K562 (cell line): ENCODE data around the gene PPP4C. TPM values are rescaled to one million over a fixed set of nuclear protein-coding genes. Genes with fewer than 3 reads are reported as not detected.
A peak's percentile ranks its signal among the peaks of the same experiment; 100 is the strongest.

Experiments used
- ATAC-seq: fragments of 200-7000 bp; cut with Tn5 transposase; 3 replicates; pipeline ENCODE4 v1.9.1; 2020; ENCODE audit warnings: moderate library complexity
- BruUV-seq: library from RNA; stranded (reverse); fragments of 400-500 nt; replicated peaks from 2 replicates; lab custom pipeline; 2021; lab: Mats Ljungman, UMichigan
- CTCF ChIA-PET: fragments of 300-600 bp; formaldehyde crosslinking; extraction: SDS; loops from one replicate; lab custom pipeline; 2021; ENCODE audit warnings: low intra/inter-chr PET ratio; lab: Yijun Ruan, JAX
- POLR2A ChIA-PET: fragments of 300-600, 350-650 bp; sonication (Branson Sonifier 250); formaldehyde crosslinking; extraction: SDS; loops from one replicate; lab custom pipeline; 2021; ENCODE audit warnings: antibody characterized with exemption, inconsistent platforms; lab: Yijun Ruan, JAX
- DNase-seq, 4 experiments: peaks; one replicate each; pipeline versions ENCODE4 v3.0.0 to v3.0.0-alpha.2; 2011 to 2018; ENCODE audit warnings: low spot score in 3 of 4, mixed read lengths in 3 of 4; ENCODE audit errors: extremely low read depth in 1 of 4
- FAIRE-seq: peaks from 2 replicates; lab custom pipeline; 2011; peaks lifted over from hg19 to GRCh38; lab: Jason Lieb, UNC
- H2AFZ ChIP-seq: 2 replicates; pipeline ENCODE4 v1.6.0; 2011; ENCODE audit warnings: low read depth, low read length, control low read depth, inconsistent platforms
- H3K27ac ChIP-seq: fragments of 200-600 bp; 3 replicates; pipeline ENCODE4 v1.8.0; 2011; ENCODE audit warnings: low read depth, mild to moderate bottlenecking, control low read depth, inconsistent platforms, low read length, moderate library complexity, mixed read lengths; ENCODE audit errors: extremely low read depth
- H3K27me3 ChIP-seq, 2 experiments: fragments of 300-600 bp in 1 of 2; 2 replicates in 1 of 2; 3 replicates in 1 of 2; pipeline versions ENCODE4 v1.6.0 to v1.8.0; 2011; ENCODE audit warnings: inconsistent platforms in 2 of 2, low read length in 2 of 2, mild to moderate bottlenecking in 1 of 2, mixed read lengths in 1 of 2, moderate library complexity in 1 of 2; ENCODE audit not compliant: control insufficient read depth in 2 of 2, insufficient read depth in 2 of 2
- H3K36me3 ChIP-seq: fragments of 300-600 bp; 3 replicates; pipeline ENCODE4 v1.8.0; 2011; ENCODE audit warnings: mild to moderate bottlenecking, low read length, inconsistent platforms; ENCODE audit not compliant: control insufficient read depth, insufficient read depth
- H3K4me1 ChIP-seq, 2 experiments: fragments of 200-600 bp in 1 of 2; replicated peaks in 1 of 2; 2 replicates in 1 of 2; 3 replicates in 1 of 2; pipeline versions ENCODE4 v1.5.1 to v1.8.0; 2011; ENCODE audit warnings: inconsistent platforms in 2 of 2, low read length in 2 of 2, mild to moderate bottlenecking in 1 of 2, mixed read lengths in 1 of 2, moderate library complexity in 1 of 2; ENCODE audit not compliant: control insufficient read depth in 2 of 2, insufficient read depth in 2 of 2
- H3K4me2 ChIP-seq: 2 replicates; pipeline ENCODE4 v1.6.1; 2011; ENCODE audit warnings: low read length, control low read depth, inconsistent platforms, mixed read lengths; ENCODE audit not compliant: insufficient read depth
- H3K4me3 ChIP-seq: fragments of 200-600 bp; sonication (generic), shearing (Covaris generic); 2 replicates; pipeline ENCODE4 v1.5.1; 2016; ENCODE audit warnings: control low read depth, inconsistent platforms
- H3K79me2 ChIP-seq: fragments of 200-600 bp; 3 replicates; pipeline ENCODE4 v1.8.0; 2011; ENCODE audit warnings: low read length, inconsistent platforms; ENCODE audit not compliant: control insufficient read depth, insufficient read depth
- H3K9ac ChIP-seq, 2 experiments: 2 replicates each; pipeline versions ENCODE4 v1.6.0 to v1.6.1; 2011; ENCODE audit warnings: low read depth in 2 of 2, low read length in 2 of 2, control low read depth in 1 of 2, inconsistent platforms in 1 of 2, mild to moderate bottlenecking in 1 of 2, mixed read lengths in 1 of 2; ENCODE audit not compliant: insufficient read depth in 1 of 2
- H3K9me1 ChIP-seq: one replicate; pipeline ENCODE4 v1.6.0; 2011; ENCODE audit warnings: inconsistent platforms, mild to moderate bottlenecking, low read length, moderate library complexity; ENCODE audit not compliant: control insufficient read depth, insufficient read depth
- H3K9me3 ChIP-seq: replicated peaks from 2 replicates; pipeline ENCODE4 v1.5.1; 2011; ENCODE audit warnings: low read depth, low read length, inconsistent platforms; ENCODE audit not compliant: control insufficient read depth, insufficient read depth
- H4K20me1 ChIP-seq: replicated peaks from 2 replicates; pipeline ENCODE4 v1.6.1; 2011; ENCODE audit warnings: low read length, inconsistent platforms, mixed read lengths; ENCODE audit not compliant: control insufficient read depth, insufficient read depth
- BHLHE40 ChIP-seq: IDR thresholded peaks from 2 replicates; pipeline ENCODE4 v1.6.1; 2011; ENCODE audit warnings: low read length, improper control_type of control experiment
- BRD4 ChIP-seq: fragments of 200-600 bp; sonication (generic); IDR thresholded peaks from 2 replicates; pipeline ENCODE4 v1.6.1; 2017; ENCODE audit warnings: inconsistent platforms
- CCNT2 ChIP-seq: IDR thresholded peaks from 2 replicates; pipeline ENCODE4 v1.6.1; 2011; ENCODE audit warnings: borderline replicate concordance, low read depth, mild to moderate bottlenecking, moderate library complexity, mixed read lengths, low read length; ENCODE audit not compliant: insufficient read length; ENCODE audit errors: extremely low read depth
- DMBX1 ChIP-seq: fragments of 250-450 bp; sonication (Bioruptor Pico); IDR thresholded peaks from 2 replicates; pipeline ENCODE4 v1.8.0; 2022; ENCODE audit warnings: inconsistent platforms, mild to moderate bottlenecking, moderate library complexity, borderline replicate concordance
- HNRNPH1 ChIP-seq: fragments of 200-400 bp; formaldehyde crosslinking; optimal IDR thresholded peaks from 2 replicates; pipeline ENCODE3; 2017; ENCODE audit warnings: low read depth, mild to moderate bottlenecking, low read length, moderate library complexity
- MLX ChIP-seq, 2 experiments: fragments of 450-650 bp in 1 of 2; sonication (generic) in 1 of 2; formaldehyde crosslinking; conservative IDR thresholded peaks; 2 replicates each; pipeline versions ENCODE4 v1.4.0 to v1.8.1; 2020 to 2022; ENCODE audit warnings: mild to moderate bottlenecking in 1 of 2, missing genetic modification reagents in 1 of 2
- MTF1 ChIP-seq: fragments of 250-450 bp; sonication (Bioruptor Pico); IDR thresholded peaks from 2 replicates; pipeline ENCODE4 v1.9.0; 2021; ENCODE audit warnings: moderate library complexity, mild to moderate bottlenecking, inconsistent platforms, borderline replicate concordance
- NFYB ChIP-seq: IDR thresholded peaks from 2 replicates; pipeline ENCODE4 v1.6.1; 2011; ENCODE audit warnings: mild to moderate bottlenecking, moderate library complexity; ENCODE audit not compliant: insufficient read length; ENCODE audit errors: extremely low read depth
- RBM25 ChIP-seq: fragments of 200-400 bp; formaldehyde crosslinking; IDR thresholded peaks from 2 replicates; pipeline ENCODE4 v1.6.1; 2018; ENCODE audit warnings: low read length, low read depth, moderate library complexity; ENCODE audit not compliant: severe bottlenecking
- SREBF2 ChIP-seq: sonication (generic); formaldehyde crosslinking; IDR thresholded peaks from 2 replicates; pipeline ENCODE4 v1.4.0; 2020; ENCODE audit warnings: mild to moderate bottlenecking, missing genetic modification reagents
- TAF1 ChIP-seq: IDR thresholded peaks from 2 replicates; pipeline ENCODE4 v1.6.1; 2011; ENCODE audit warnings: mild to moderate bottlenecking, low read length, moderate library complexity; ENCODE audit not compliant: insufficient read depth, control insufficient read depth, severe bottlenecking; ENCODE audit errors: extremely low read depth
- VEZF1 ChIP-seq: fragments of 200-800 bp; sonication (Bioruptor generic); IDR thresholded peaks from 2 replicates; pipeline ENCODE4 v1.6.1; 2017; ENCODE audit warnings: missing genetic modification characterization, missing compliant biosample characterization
- XRCC4 ChIP-seq: IDR thresholded peaks from one replicate; pipeline ENCODE4 v1.6.1; 2011; ENCODE audit not compliant: insufficient read depth, insufficient read length; ENCODE audit errors: extremely low read depth
- ZC3H4 ChIP-seq: sonication (generic); formaldehyde crosslinking; IDR thresholded peaks from 2 replicates; pipeline ENCODE4 v1.9.0; 2021; ENCODE audit warnings: missing genetic modification reagents, borderline replicate concordance
- ZFP30 ChIP-seq: fragments of 250-450 bp; sonication (Bioruptor Pico); IDR thresholded peaks from 2 replicates; pipeline ENCODE4 v1.8.0; 2022; ENCODE audit warnings: moderate library complexity, mild to moderate bottlenecking, inconsistent platforms, borderline replicate concordance
- ZNF23 ChIP-seq: fragments of 250-450 bp; sonication (Bioruptor Pico); IDR thresholded peaks from 2 replicates; pipeline ENCODE4 v1.4.0; 2020; ENCODE audit warnings: mild to moderate bottlenecking
- ZNF589 ChIP-seq: fragments of 200-800 bp; sonication (Bioruptor generic); IDR thresholded peaks from 2 replicates; pipeline ENCODE4 v1.6.1; 2016; ENCODE audit warnings: low read depth, missing genetic modification characterization, missing compliant biosample characterization
- ZNF696 ChIP-seq: fragments of 250-450 bp; sonication (Bioruptor Pico); conservative IDR thresholded peaks from 2 replicates; pipeline ENCODE4 v1.4.0; 2020; ENCODE audit warnings: mild to moderate bottlenecking, moderate library complexity
- ZNF785 ChIP-seq: fragments of 250-450 bp; sonication (Bioruptor Pico); IDR thresholded peaks from 2 replicates; pipeline ENCODE4 v1.4.0; 2020; ENCODE audit warnings: mild to moderate bottlenecking
- WGBS: fragments of 100-300 bp; shearing (Covaris generic); methylation state at CpG from one replicate; pipeline ENCODE4 v1.1.6; 2016; ENCODE audit warnings: low coverage, mixed read lengths; ENCODE audit not compliant: insufficient coverage; ENCODE audit errors: missing lambda C conversion rate; 5-methylcytosine and 5-hydroxymethylcytosine counted together
- in situ Hi-C: fragments of 300-500 bp; cut with MboI; formaldehyde crosslinking; loops from 4 replicates; pipeline ENCODE4 v1.15.0; 2018; ENCODE audit warnings: inconsistent platforms, mixed read lengths
- intact Hi-C: fragments of 100-400 bp; cut with micrococcal nuclease; formaldehyde crosslinking; loops from 2 replicates; pipeline ENCODE4 v1.14.2; 2022
- polyA plus RNA-seq, 8 experiments: library from polyadenylated mRNA; depleted of rRNA in 4 of 8; stranded (reverse) in 5 of 8; unstranded in 3 of 8; fragments of >200 nt; fragmentation: Nextera tagmentation in 2 of 8; fragmentation: Illumina TruSeq in 1 of 8; extraction: Ambion mirVana in 2 of 8; extraction: Trizol in 1 of 8; gene quantifications; 2 replicates each; pipeline versions ENCODE4 v1.2.1 to v1.2.3, GENCODE V29; 2011 to 2014; ENCODE audit warnings: inconsistent platforms in 1 of 8, missing spikeins in 1 of 8
- total RNA-seq, 7 experiments: library from RNA; depleted of rRNA in 6 of 7; stranded (reverse); fragments of >200 nt in 6 of 7; fragmentation: Illumina TruSeq in 2 of 7; extraction: Trizol in 2 of 7; gene quantifications; 2 replicates each; pipeline versions ENCODE4 v1.2.1 to v1.2.3, GENCODE V29; 2011 to 2021; ENCODE audit warnings: low replicate concordance in 1 of 7

The PPP4C gene
- total and polyA plus RNA-seq, 9 of the 15 experiments (the other 6 are each of a cell fraction or from before 2014, with no cell fraction given) = 3.5 to 183 (median 131) TPM

GRCh38 chr16:30092373-30093010 is 16.7 kb downstream of the PPP4C start:
- Histone ChIP-seq H3K4me1 (peaks cover 35 to 72% of the 10 kb centered on the region in 2 experiments), H3K4me3 (peak overlapping the region; percentile 49), H3K27ac (peak overlapping the region; percentile 85), H3K4me2 (peak overlapping the region; percentile 87), H3K79me2 (peaks cover 3% of the 10 kb centered on the region; the same call in 1 of the 3 replicates), H3K9ac (peak overlapping the region; percentile 80 to 98), H3K27me3 (no peaks in the 10 kb centered on the region), H3K36me3 (no peaks in the 10 kb centered on the region; the same call in 2 of the 3 replicates), H2AFZ (peak overlapping the region; percentile 95), H3K9me3 (peaks cover 12% of the 10 kb centered on the region), H4K20me1 (no peaks in the 10 kb centered on the region), H3K9me1 (no peaks in the 10 kb centered on the region)
- DNase-seq (peak; percentile 76 to 92 (median 85)), FAIRE-seq (peak; percentile 94), ATAC-seq (peak; percentile 77)
- in situ Hi-C loops (no loop called here), intact Hi-C loops (loop anchor here (5.0 to 10.0 kb wide), 2 partner anchors 45 to 562 kb away; partner anchors contain the start of genes FBRS and PRR14)
- ChIA-PET CTCF (interaction anchor here (0.5 to 1.0 kb wide), 3 partner anchors 42 to 399 kb away, joined by 3 to 12 read pairs (median 3); no protein-coding TSS in a partner anchor), POLR2A (interaction anchor here (0.5 to 4.8 kb wide), 16 partner anchors 10 to 837 kb away, joined by 3 to 59 read pairs (median 4); partner anchors contain the start of genes ALDOA and PPP4C)
- 2% methylated on average over 22 of the region's 22 CpGs for WGBS
- BruUV-seq = TSS peak; percentile 72
- peak; percentile 98 for TF ChIP-seq DMBX1
- peak; percentile 86; the same call in 1 of the 2 replicates for TF ChIP-seq MTF1 (CRISPR knock-in tag)
- TF ChIP-seq RBM25 = peak; percentile 98
- 0 out of 2 replicates have a peak, but pooled peaks have one; percentile 51 for TF ChIP-seq SREBF2
- no peak for TF ChIP-seq NFYB
- no peak for TF ChIP-seq MLX (CRISPR knock-in tag; conservative IDR thresholded peaks at IDR 0.05)
- TF ChIP-seq ZNF23 (CRISPR knock-in tag) = peak; percentile 90
- TF ChIP-seq CCNT2 = peak; percentile 79
- TF ChIP-seq ZNF696 (CRISPR knock-in tag) = 0 out of 2 replicates have a peak, but pooled peaks have one; percentile 26
- TF ChIP-seq ZC3H4 (CRISPR knock-in tag) = peak; percentile 73; the same call in 1 of the 2 replicates
- TF ChIP-seq ZNF785 (CRISPR knock-in tag) = peak; percentile 65; the same call in 1 of the 2 replicates
- TF ChIP-seq HNRNPH1 = no peak
- 0 out of 2 replicates have a peak, but pooled peaks have one; percentile 70 for TF ChIP-seq BRD4
- TF ChIP-seq XRCC4 = no peak
- TF ChIP-seq VEZF1 (CRISPR knock-in tag) = peak; percentile 79
- peak; percentile 95 for TF ChIP-seq ZNF589
- TF ChIP-seq BHLHE40 = peak; percentile 62
- TF ChIP-seq TAF1 = no peak
- no peak for TF ChIP-seq ZFP30
